AG04449 (cell line): ENCODE measurements around the gene UBE2E1.

Experiments used
- CTCF ChIA-PET: fragments of 350-600 bp; formaldehyde crosslinking; extraction: SDS; loops from one replicate; lab custom pipeline; 2021; ENCODE audit warnings: antibody characterized with exemption; lab: Yijun Ruan, JAX
- POLR2A ChIA-PET: fragments of 400-600, 350-600 bp; formaldehyde crosslinking; extraction: SDS; loops from one replicate; lab custom pipeline; 2020; ENCODE audit warnings: antibody characterized with exemption, inconsistent platforms; lab: Yijun Ruan, JAX
- DNase-seq: peaks from one replicate; pipeline ENCODE4 v3.0.0-alpha.2; 2010; ENCODE audit warnings: low read depth, low spot score
- H3K4me3 ChIP-seq: 2 replicates; pipeline ENCODE4 v1.5.1; 2011; ENCODE audit warnings: low read depth, mild to moderate bottlenecking, control low read depth, low read length
- CTCF ChIP-seq: IDR thresholded peaks from one replicate; pipeline ENCODE4 v1.5.1; 2011; ENCODE audit warnings: mild to moderate bottlenecking, moderate library complexity, low read length, control low read depth, inconsistent platforms; ENCODE audit not compliant: insufficient read depth; ENCODE audit errors: missing control alignments

UBE2E1 gene

GRCh38 chr3:23882487-23882918 lies 76.7 kb downstream of the UBE2E1 start:
- no peak for TF ChIP-seq CTCF
- ChIA-PET POLR2A (no interaction called here), CTCF (interaction anchor here (0.9 kb wide), 1 partner anchor 22 kb away, joined by 3 read pairs; no protein-coding TSS in a partner anchor)
- no peak for DNase-seq
- no peak overlapping the region for H3K4me3 ChIP-seq

GRCh38 chr3:23884481-23884880 lies 78.7 kb downstream of the UBE2E1 start:
- CTCF ChIA-PET, result interaction anchor here (1.1 to 1.4 kb wide), 3 partner anchors 9 to 14 kb away, joined by 3 read pairs; no protein-coding TSS in a partner anchor
- TF ChIP-seq CTCF, result no peak
- no peak for DNase-seq
- no peak overlapping the region for H3K4me3 ChIP-seq
- POLR2A ChIA-PET, result no interaction called here

- ChIA-PET POLR2A (no interaction called here), CTCF (interaction anchor here (1.1 to 1.4 kb wide), 2 partner anchors 9 to 11 kb away, joined by 3 read pairs; no protein-coding TSS in a partner anchor)
- TF ChIP-seq CTCF, result no peak
- H3K4me3 ChIP-seq, result no peak overlapping the region
- DNase-seq, result no peak
Measured at GRCh38 chr3:23885210-23885609, 79.5 kb downstream of the UBE2E1 start.

- no peak for TF ChIP-seq CTCF
- DNase-seq, result no peak
- POLR2A ChIA-PET, result interaction anchor here (0.6 kb wide), 1 partner anchor 30 kb away, joined by 3 read pairs; the partner anchor contains the start of genes NKIRAS1 and RPL15
- no peak overlapping the region for H3K4me3 ChIP-seq
- CTCF ChIA-PET, result no interaction called here
Measured at GRCh38 chr3:23886311-23886710, 80.6 kb downstream of the UBE2E1 start.

- CTCF ChIA-PET, result interaction anchor here (0.6 to 5.8 kb wide), 29 partner anchors 8 to 741 kb away, joined by 3 to 70 read pairs (median 4); no protein-coding TSS in a partner anchor
- POLR2A ChIA-PET, result interaction anchor here (0.6 to 1.2 kb wide), 2 partner anchors 28 to 30 kb away, joined by 3 to 8 read pairs; partner anchors contain the start of genes NKIRAS1 and RPL15
- no peak overlapping the region for H3K4me3 ChIP-seq
- DNase-seq, result no peak
- peak; percentile 53 for TF ChIP-seq CTCF
Measured at GRCh38 chr3:23888617-23889228, 83.0 kb downstream of the UBE2E1 start.

- no peak overlapping the region for H3K4me3 ChIP-seq
- no peak for TF ChIP-seq CTCF
- ChIA-PET CTCF (interaction anchor here (0.8 to 5.8 kb wide), 20 partner anchors 8 to 377 kb away, joined by 3 to 70 read pairs (median 5); no protein-coding TSS in a partner anchor), POLR2A (interaction anchor here (1.2 kb wide), 1 partner anchor 27 kb away, joined by 8 read pairs; the partner anchor contains the start of genes NKIRAS1 and RPL15)
- no peak for DNase-seq
Measured at GRCh38 chr3:23889386-23889785, 83.6 kb downstream of the UBE2E1 start.
